ENCODE measurements around the gene EP300. TPM values are rescaled to one million over a fixed set of nuclear protein-coding genes. Genes with fewer than 3 reads are reported as not detected.
A peak's percentile ranks its signal among the peaks of the same experiment; 100 is the strongest.
"Not testable (repeated sequence)": the region's sequence is repeated elsewhere in the genome, so short reads cannot be mapped to it uniquely, and the experiment has no call there.

The EP300 gene
- total RNA-seq (100 to 1,000 TPM in 4 of 5 experiments, 10 to 100 TPM in 1; 89.3 to 155 (median 117) TPM), polyA plus RNA-seq (10 to 100 TPM; 13.3 to 19.5 TPM), total RNA-seq (194 reads per million, percentile 93 among the genes with 10 or more reads in this experiment)

- H3K27ac Mint-ChIP-seq = peak within 1 kb of the TSS; percentile 99 to 100 (median 99)
- H3K9me3 ChIP-seq (ENCODE audit: control insufficient read depth in 2 of 3, low read length in 3 of 3) = no peaks in the 10 kb centered on the region
- ChIA-PET POLR2A (interaction anchor here (0.6 to 6.0 kb wide), 14 partner anchors 13 to 497 kb away, joined by 3 to 109 read pairs (median 5); partner anchors contain the start of genes RANGAP1, RBX1, ST13 and TEF), CTCF (interaction anchor here (1.1 to 1.3 kb wide), 2 partner anchors 141 to 169 kb away, joined by 3 to 5 read pairs; partner anchors contain the start of gene RBX1)
- ATAC-seq (peak; percentile 66), DNase-seq (peak; percentile 79 to 92 (median 85))
- H3K4me3 Mint-ChIP-seq = peak within 1 kb of the TSS; percentile 96 to 100 (median 99)
- H3K27ac ChIP-seq (ENCODE audit: low read depth, low read length) = peak within 1 kb of the TSS; percentile 99
- peaks cover 0 to 2% (median 0%) of the 10 kb centered on the region in 5 donors for H3K27me3 Mint-ChIP-seq
- H3K9me3 Mint-ChIP-seq = peaks cover 0 to 6% (median 0%) of the 10 kb centered on the region in 11 donors
- H3K4me3 ChIP-seq (ENCODE audit: low read length) = peak within 1 kb of the TSS; percentile 76
- intact Hi-C loops (cut with micrococcal nuclease) = loop anchor here (2.0 to 10.0 kb wide), 7 partner anchors 40 to 983 kb away; partner anchors contain the start of genes CENPM (in 1 of the 2), NAGA (in 1 of the 2), PHETA2 (in 1 of the 2) and SLC25A17 (in 1 of the 2)
- H3K36me3 ChIP-seq (ENCODE audit: control insufficient read depth in 2 of 3, insufficient read depth in 3 of 3, low read length in 3 of 3) = peaks cover 0 to 11% (median 0%) of the 10 kb centered on the region in 3 experiments
- H3K27me3 ChIP-seq (ENCODE audit: control insufficient read depth in 2 of 2, insufficient read depth in 2 of 2, low read length in 2 of 2) = no peaks in the 10 kb centered on the region
- peaks cover 31 to 44% (median 36%) of the 10 kb centered on the region in 7 donors for H3K4me1 Mint-ChIP-seq
- H3K4me1 ChIP-seq (ENCODE audit: control insufficient read depth in 2 of 2, insufficient read depth in 2 of 2, low read length in 2 of 2) = peaks cover 4 to 9% of the 10 kb centered on the region in 2 donors
- peaks cover 3 to 21% (median 4%) of the 10 kb centered on the region in 5 donors for H3K36me3 Mint-ChIP-seq
Measured at GRCh38 chr22:41092023-41092817, at the start of gene EP300. Gene EP300 (plus strand): TSS chr22:41092592. CDS start chr22:41093005, 413 bp downstream.

GRCh38 chr22:41043722-41044121 lies 48.7 kb upstream of the EP300 start:
- no peaks in the 10 kb centered on the region for H3K36me3 Mint-ChIP-seq
- H3K9me3 Mint-ChIP-seq = no peaks in the 10 kb centered on the region
- H3K27me3 ChIP-seq (ENCODE audit: control insufficient read depth in 2 of 2, insufficient read depth in 2 of 2, low read length in 2 of 2) = no peaks in the 10 kb centered on the region
- H3K9me3 ChIP-seq (ENCODE audit: control insufficient read depth in 2 of 3, low read length in 3 of 3) = no peaks in the 10 kb centered on the region
- no peaks in the 10 kb centered on the region for H3K4me1 ChIP-seq (ENCODE audit: control insufficient read depth in 2 of 2, insufficient read depth in 2 of 2, low read length in 2 of 2)
- DNase-seq (no peak), ATAC-seq (no peak)
- POLR2A ChIA-PET = no interaction called here
- H3K27ac ChIP-seq (ENCODE audit: low read depth, low read length) = no peak overlapping the region
- no peak overlapping the region for H3K4me3 Mint-ChIP-seq
- H3K27ac Mint-ChIP-seq = no peak overlapping the region
- H3K27me3 Mint-ChIP-seq = peaks cover 0 to 8% (median 0%) of the 10 kb centered on the region in 5 donors
- intact Hi-C loops (cut with micrococcal nuclease) = no loop called here
- H3K36me3 ChIP-seq (ENCODE audit: control insufficient read depth in 2 of 3, insufficient read depth in 3 of 3, low read length in 3 of 3) = no peaks in the 10 kb centered on the region
- H3K4me1 Mint-ChIP-seq = peaks cover 0 to 3% (median 0%) of the 10 kb centered on the region in 7 donors
- no peak overlapping the region for H3K4me3 ChIP-seq (ENCODE audit: low read length)
- CTCF ChIA-PET = no interaction called here

GRCh38 chr22:41045575-41045974 lies 46.8 kb upstream of the EP300 start:
- H3K27me3 ChIP-seq (ENCODE audit: control insufficient read depth in 2 of 2, insufficient read depth in 2 of 2, low read length in 2 of 2); H3K4me1 ChIP-seq (ENCODE audit: control insufficient read depth in 2 of 2, insufficient read depth in 2 of 2, low read length in 2 of 2); CTCF ChIA-PET; DNase-seq; H3K27me3 Mint-ChIP-seq; H3K27ac ChIP-seq (ENCODE audit: low read depth, low read length); intact Hi-C loops (cut with micrococcal nuclease); H3K27ac Mint-ChIP-seq; ATAC-seq; H3K36me3 ChIP-seq (ENCODE audit: control insufficient read depth in 2 of 3, insufficient read depth in 3 of 3, low read length in 3 of 3); H3K4me1 Mint-ChIP-seq; H3K4me3 ChIP-seq (ENCODE audit: low read length); H3K9me3 ChIP-seq (ENCODE audit: control insufficient read depth in 2 of 3, low read length in 3 of 3); POLR2A ChIA-PET; H3K9me3 Mint-ChIP-seq; H3K36me3 Mint-ChIP-seq; H3K4me3 Mint-ChIP-seq: not testable (repeated sequence)

- DNase-seq = no peak
- Mint-ChIP-seq H3K4me1 (peaks cover 0 to 7% (median 0%) of the 10 kb centered on the region in 7 donors), H3K9me3 (no peaks in the 10 kb centered on the region), H3K4me3 (no peak overlapping the region), H3K27me3 (peaks cover 0 to 4% (median 0%) of the 10 kb centered on the region in 5 donors), H3K27ac (peak overlapping the region in 1 of 9 donors; percentile 4), H3K36me3 (no peaks in the 10 kb centered on the region)
- Histone ChIP-seq H3K27ac (ENCODE audit: low read depth, low read length) (no peak overlapping the region), H3K36me3 (ENCODE audit: control insufficient read depth in 2 of 3, insufficient read depth in 3 of 3, low read length in 3 of 3) (no peaks in the 10 kb centered on the region), H3K4me3 (ENCODE audit: low read length) (no peak overlapping the region), H3K4me1 (ENCODE audit: control insufficient read depth in 2 of 2, insufficient read depth in 2 of 2, low read length in 2 of 2) (no peaks in the 10 kb centered on the region), H3K27me3 (ENCODE audit: control insufficient read depth in 2 of 2, insufficient read depth in 2 of 2, low read length in 2 of 2) (no peaks in the 10 kb centered on the region), H3K9me3 (ENCODE audit: control insufficient read depth in 2 of 3, low read length in 3 of 3) (no peaks in the 10 kb centered on the region)
- intact Hi-C loops (cut with micrococcal nuclease) = no loop called here
- ChIA-PET CTCF (no interaction called here), POLR2A (no interaction called here)
- ATAC-seq = no peak
Measured at GRCh38 chr22:41047801-41048211, 44.6 kb upstream of the EP300 start.

- H3K36me3 ChIP-seq (ENCODE audit: control insufficient read depth in 2 of 3, insufficient read depth in 3 of 3, low read length in 3 of 3); H3K9me3 Mint-ChIP-seq; H3K4me1 Mint-ChIP-seq; DNase-seq; H3K4me1 ChIP-seq (ENCODE audit: control insufficient read depth in 2 of 2, insufficient read depth in 2 of 2, low read length in 2 of 2); CTCF ChIA-PET; H3K27me3 ChIP-seq (ENCODE audit: control insufficient read depth in 2 of 2, insufficient read depth in 2 of 2, low read length in 2 of 2); H3K27me3 Mint-ChIP-seq; ATAC-seq; intact Hi-C loops (cut with micrococcal nuclease); H3K9me3 ChIP-seq (ENCODE audit: control insufficient read depth in 2 of 3, low read length in 3 of 3); H3K4me3 ChIP-seq (ENCODE audit: low read length); H3K36me3 Mint-ChIP-seq; POLR2A ChIA-PET; H3K27ac ChIP-seq (ENCODE audit: low read depth, low read length): not testable (repeated sequence)
- H3K4me3 Mint-ChIP-seq = peak overlapping the region in 4 of 10 donors; percentile 2 to 49 (median 28)
- H3K27ac Mint-ChIP-seq = peak overlapping the region in 1 of 9 donors; percentile 4
Measured at GRCh38 chr22:41048345-41048744, 44.0 kb upstream of the EP300 start.

- Mint-ChIP-seq H3K4me1 (peaks cover 0 to 11% (median 4%) of the 10 kb centered on the region in 7 donors), H3K27me3 (peaks cover 0 to 4% (median 0%) of the 10 kb centered on the region in 5 donors), H3K4me3 (peak overlapping the region in 6 of 10 donors; percentile 2 to 56 (median 28)), H3K27ac (no peak overlapping the region), H3K36me3 (no peaks in the 10 kb centered on the region), H3K9me3 (no peaks in the 10 kb centered on the region)
- ATAC-seq (peak; percentile 40), DNase-seq (peak in 1 of 9 donors; percentile 2)
- Histone ChIP-seq H3K27me3 (ENCODE audit: control insufficient read depth in 2 of 2, insufficient read depth in 2 of 2, low read length in 2 of 2) (no peaks in the 10 kb centered on the region), H3K27ac (ENCODE audit: low read depth, low read length) (no peak overlapping the region), H3K4me3 (ENCODE audit: low read length) (no peak overlapping the region), H3K36me3 (ENCODE audit: control insufficient read depth in 2 of 3, insufficient read depth in 3 of 3, low read length in 3 of 3) (no peaks in the 10 kb centered on the region), H3K4me1 (ENCODE audit: control insufficient read depth in 2 of 2, insufficient read depth in 2 of 2, low read length in 2 of 2) (no peaks in the 10 kb centered on the region), H3K9me3 (ENCODE audit: control insufficient read depth in 2 of 3, low read length in 3 of 3) (no peaks in the 10 kb centered on the region)
- CTCF ChIA-PET = no interaction called here
- POLR2A ChIA-PET = no interaction called here
- intact Hi-C loops (cut with micrococcal nuclease) = no loop called here
Measured at GRCh38 chr22:41048791-41049717, 43.3 kb upstream of the EP300 start.
